ENCODE measurements around the gene NSMF. TPM values are rescaled to one million over a fixed set of nuclear protein-coding genes. Genes with fewer than 3 reads are reported as not detected.

The NSMF gene
- total and polyA plus RNA-seq, 2 donors (not counting 1 experiment from before 2014, with no cell fraction given) = 28.7 to 59.4 TPM

GRCh38 chr9:137497921-137498719, 39.0 kb upstream of the NSMF start:
- Histone ChIP-seq H3K36me3 (replicated peaks in 1 of 2; ENCODE audit: control extremely low read depth in 1 of 2, control insufficient read depth in 1 of 2, extremely low read depth in 1 of 2, insufficient read depth in 2 of 2, low read length in 1 of 2) (peaks cover 0 to 7% of the 10 kb centered on the region in 2 experiments), H3K9ac (ENCODE audit: low read length) (no peak overlapping the region), H3K4me1 (ENCODE audit: control insufficient read depth in 2 of 2, insufficient read depth in 2 of 2, low read length in 2 of 2) (no peaks in the 10 kb centered on the region), H3K27me3 (replicated peaks in 1 of 4; ENCODE audit: control extremely low read depth in 1 of 4, control insufficient read depth in 3 of 4, insufficient read depth in 4 of 4, low read length in 3 of 4) (no peaks in the 10 kb centered on the region), H3K79me2 (ENCODE audit: control insufficient read depth, insufficient read depth, low read length) (no peaks in the 10 kb centered on the region), H4K20me1 (ENCODE audit: control insufficient read depth, insufficient read depth, low read length, poor library complexity, severe bottlenecking) (no peaks in the 10 kb centered on the region), H2AFZ (ENCODE audit: insufficient read depth, low read depth, low read length, poor library complexity, severe bottlenecking) (no peak overlapping the region), H3K9me3 (ENCODE audit: control extremely low read depth in 1 of 3, control insufficient read depth in 2 of 3, insufficient read depth in 1 of 3, low read length in 2 of 3) (peaks cover 0 to 81% (median 0%) of the 10 kb centered on the region in 3 donors), H3K4me3 (ENCODE audit: control extremely low read depth in 1 of 5, extremely low read depth in 1 of 5, insufficient read depth in 1 of 5, low read depth in 2 of 5, low read length in 4 of 5) (no peak overlapping the region), H3K27ac (ENCODE audit: low read length in 2 of 2) (no peak overlapping the region), H3K4me2 (replicated peaks; ENCODE audit: low read depth, low read length, poor library complexity, severe bottlenecking) (no peak overlapping the region)
- 98% methylated on average over 36 of the region's 36 CpGs for WGBS (ENCODE audit: insufficient coverage)
- no peaks in the 10 kb centered on the region for H3K27me3 Mint-ChIP-seq
- no peak overlapping the region for H3K4me3 Mint-ChIP-seq
- H3K27ac Mint-ChIP-seq = no peak overlapping the region
- no peak for ATAC-seq (ENCODE audit: low read depth)
- no peak for DNase-seq
- H3K9me3 Mint-ChIP-seq (ENCODE audit: insufficient read depth) = no peaks in the 10 kb centered on the region
- intact Hi-C loops (cut with micrococcal nuclease) = no loop called here
- POLR2A ChIA-PET = no interaction called here
- CTCF ChIA-PET = no interaction called here
- peaks cover 2% of the 10 kb centered on the region for H3K4me1 Mint-ChIP-seq
- no peak for TF ChIP-seq EZH2 (IDR thresholded peaks at IDR 0.05; ENCODE audit: borderline replicate concordance, insufficient read depth, low read depth, low read length, poor library complexity, severe bottlenecking)

- DNase-seq (no peak), ATAC-seq (ENCODE audit: low read depth) (no peak)
- no peak for TF ChIP-seq EZH2 (IDR thresholded peaks at IDR 0.05; ENCODE audit: borderline replicate concordance, insufficient read depth, low read depth, low read length, poor library complexity, severe bottlenecking)
- TF ChIP-seq CTCF (IDR thresholded peaks at IDR 0.05) = no peak
- H3K4me2 ChIP-seq (replicated peaks; ENCODE audit: low read depth, low read length, poor library complexity, severe bottlenecking) = no peak overlapping the region
- 98% methylated on average over 21 of the region's 27 CpGs for WGBS (ENCODE audit: insufficient coverage)
- ChIA-PET POLR2A (no interaction called here), CTCF (interaction anchor here (1.3 kb wide), 1 partner anchor 12 kb away, joined by 4 read pairs; no protein-coding TSS in a partner anchor)
- intact Hi-C loops (cut with micrococcal nuclease) = no loop called here
- no peaks in the 10 kb centered on the region for H3K27me3 ChIP-seq (replicated peaks in 1 of 4; ENCODE audit: control extremely low read depth in 1 of 4, control insufficient read depth in 3 of 4, insufficient read depth in 4 of 4, low read length in 3 of 4)
- peaks cover 0 to 7% of the 10 kb centered on the region in 2 experiments for H3K36me3 ChIP-seq (replicated peaks in 1 of 2; ENCODE audit: control extremely low read depth in 1 of 2, control insufficient read depth in 1 of 2, extremely low read depth in 1 of 2, insufficient read depth in 2 of 2, low read length in 1 of 2)
- no peak overlapping the region for H3K4me3 Mint-ChIP-seq
- H3K27me3 Mint-ChIP-seq = no peaks in the 10 kb centered on the region
- no peaks in the 10 kb centered on the region for H4K20me1 ChIP-seq (ENCODE audit: control insufficient read depth, insufficient read depth, low read length, poor library complexity, severe bottlenecking)
- H3K79me2 ChIP-seq (ENCODE audit: control insufficient read depth, insufficient read depth, low read length) = no peaks in the 10 kb centered on the region
- no peak overlapping the region for H3K27ac Mint-ChIP-seq
- no peak overlapping the region for H3K27ac ChIP-seq (ENCODE audit: low read length in 2 of 2)
- peaks cover 2% of the 10 kb centered on the region for H3K4me1 Mint-ChIP-seq
- no peaks in the 10 kb centered on the region for H3K9me3 Mint-ChIP-seq (ENCODE audit: insufficient read depth)
- no peaks in the 10 kb centered on the region for H3K4me1 ChIP-seq (ENCODE audit: control insufficient read depth in 2 of 2, insufficient read depth in 2 of 2, low read length in 2 of 2)
- H3K9ac ChIP-seq (ENCODE audit: low read length) = no peak overlapping the region
- H3K9me3 ChIP-seq (ENCODE audit: control extremely low read depth in 1 of 3, control insufficient read depth in 2 of 3, insufficient read depth in 1 of 3, low read length in 2 of 3) = peaks cover 0 to 72% (median 0%) of the 10 kb centered on the region in 3 donors
- H3K4me3 ChIP-seq (ENCODE audit: control extremely low read depth in 1 of 5, extremely low read depth in 1 of 5, insufficient read depth in 1 of 5, low read depth in 2 of 5, low read length in 4 of 5) = no peak overlapping the region
- H2AFZ ChIP-seq (ENCODE audit: insufficient read depth, low read depth, low read length, poor library complexity, severe bottlenecking) = no peak overlapping the region
Measured at GRCh38 chr9:137496601-137497375, 37.7 kb upstream of the NSMF start.

Data from B cell (primary cell).